BLaER1 (cell line): ENCODE measurements around the gene HECTD4.
"Not testable (repeated sequence)": the region's sequence is repeated elsewhere in the genome, so short reads cannot be mapped to it uniquely, and the experiment has no call there.

ENCODE experiments used
- H3K27ac ChIP-seq: shearing (Covaris generic); formaldehyde crosslinking; 2 replicates; pipeline ENCODE4 v1.8.1; 2022
- H3K27me3 ChIP-seq: shearing (Covaris generic); formaldehyde crosslinking; 2 replicates; pipeline ENCODE4 v1.8.1; 2022
- H3K36me3 ChIP-seq: shearing (Covaris generic); formaldehyde crosslinking; 2 replicates; pipeline ENCODE4 v1.8.1; 2022
- H3K4me1 ChIP-seq: shearing (Covaris generic); formaldehyde crosslinking; 2 replicates; pipeline ENCODE4 v1.8.1; 2022
- H3K4me2 ChIP-seq: shearing (Covaris generic); formaldehyde crosslinking; 2 replicates; pipeline ENCODE4 v1.8.1; 2022
- H3K4me3 ChIP-seq: shearing (Covaris generic); formaldehyde crosslinking; 2 replicates; pipeline ENCODE4 v1.8.1; 2022
- H3K9ac ChIP-seq: shearing (Covaris generic); formaldehyde crosslinking; 2 replicates; pipeline ENCODE4 v1.8.1; 2022
- H3K9me3 ChIP-seq: shearing (Covaris generic); formaldehyde crosslinking; 2 replicates; pipeline ENCODE4 v1.8.1; 2022
- H4K20me1 ChIP-seq: shearing (Covaris generic); formaldehyde crosslinking; 2 replicates; pipeline ENCODE4 v1.8.1; 2022
- Cebpa-rat ChIP-seq: shearing (Covaris generic); IDR thresholded peaks from 2 replicates; pipeline ENCODE4 v1.8.1; 2022

HECTD4 gene

GRCh38 chr12:112406519-112407488 is 24.6 kb upstream of the HECTD4 start:
- no peaks in the 10 kb centered on the region for H3K9me3 ChIP-seq
- H3K4me1 ChIP-seq: peaks cover 22% of the 10 kb centered on the region
- TF ChIP-seq Cebpa-rat: no peak
- no peak overlapping the region for H3K27ac ChIP-seq
- peak overlapping the region; percentile 80; the same call in 1 of the 2 replicates for H3K4me3 ChIP-seq
- H3K9ac ChIP-seq: peak overlapping the region; percentile 97; the same call in 1 of the 2 replicates
- H3K27me3 ChIP-seq: no peaks in the 10 kb centered on the region
- H4K20me1 ChIP-seq: peaks cover 52% of the 10 kb centered on the region
- H3K36me3 ChIP-seq: peaks cover 51% of the 10 kb centered on the region
- peak overlapping the region; percentile 73 for H3K4me2 ChIP-seq

GRCh38 chr12:112401903-112402498 is 19.8 kb upstream of the HECTD4 start:
- no peak overlapping the region for H3K4me3 ChIP-seq
- H3K9me3 ChIP-seq: no peaks in the 10 kb centered on the region
- no peak for TF ChIP-seq Cebpa-rat
- H3K4me2 ChIP-seq: no peak overlapping the region
- peaks cover 37% of the 10 kb centered on the region for H3K36me3 ChIP-seq
- H3K27me3 ChIP-seq: no peaks in the 10 kb centered on the region
- H3K27ac ChIP-seq: no peak overlapping the region
- peaks cover 37% of the 10 kb centered on the region for H4K20me1 ChIP-seq
- H3K9ac ChIP-seq: no peak overlapping the region
- H3K4me1 ChIP-seq: peaks cover 7% of the 10 kb centered on the region

- TF ChIP-seq Cebpa-rat: no peak
- Histone ChIP-seq H3K27me3 (no peaks in the 10 kb centered on the region), H3K4me2 (no peak overlapping the region), H3K9me3 (peaks cover 5% of the 10 kb centered on the region), H4K20me1 (peaks cover 28% of the 10 kb centered on the region), H3K9ac (no peak overlapping the region), H3K4me1 (no peaks in the 10 kb centered on the region), H3K4me3 (no peak overlapping the region), H3K36me3 (peaks cover 27% of the 10 kb centered on the region), H3K27ac (no peak overlapping the region)
These were observed 18.8 kb upstream of the HECTD4 start for GRCh38 chr12:112401054-112401453.

GRCh38 chr12:112393328-112393727 is 11.1 kb upstream of the HECTD4 start:
- no peak overlapping the region for H3K4me2 ChIP-seq
- H3K27ac ChIP-seq: no peak overlapping the region
- H3K36me3 ChIP-seq: no peaks in the 10 kb centered on the region
- no peak for TF ChIP-seq Cebpa-rat
- no peaks in the 10 kb centered on the region for H3K4me1 ChIP-seq
- H4K20me1 ChIP-seq: no peaks in the 10 kb centered on the region
- peaks cover 22% of the 10 kb centered on the region for H3K9me3 ChIP-seq
- H3K4me3 ChIP-seq: no peak overlapping the region
- H3K9ac ChIP-seq: no peak overlapping the region
- no peaks in the 10 kb centered on the region for H3K27me3 ChIP-seq

GRCh38 chr12:112389922-112390654 is 7.9 kb upstream of the HECTD4 start:
- not testable (repeated sequence) for H3K4me3 ChIP-seq, H3K27ac ChIP-seq, H4K20me1 ChIP-seq, H3K4me2 ChIP-seq, H3K27me3 ChIP-seq, H3K36me3 ChIP-seq, H3K9ac ChIP-seq, H3K9me3 ChIP-seq
- peaks cover 17% of the 10 kb centered on the region for H3K4me1 ChIP-seq

GRCh38 chr12:112389228-112389627 is 7.0 kb upstream of the HECTD4 start:
- Histone ChIP-seq H3K4me3 (no peak overlapping the region), H3K9me3 (no peaks in the 10 kb centered on the region; the same call in 1 of the 2 replicates), H3K4me1 (peaks cover 17% of the 10 kb centered on the region), H3K27ac (no peak overlapping the region), H3K4me2 (no peak overlapping the region), H3K36me3 (no peaks in the 10 kb centered on the region), H3K27me3 (no peaks in the 10 kb centered on the region), H4K20me1 (no peaks in the 10 kb centered on the region), H3K9ac (no peak overlapping the region)
- no peak for TF ChIP-seq Cebpa-rat

- no peaks in the 10 kb centered on the region for H3K36me3 ChIP-seq
- peaks cover 22% of the 10 kb centered on the region for H3K4me1 ChIP-seq
- H3K9ac ChIP-seq: peak overlapping the region; percentile 28; the same call in 1 of the 2 replicates
- H3K4me2 ChIP-seq: peak overlapping the region; percentile 41
- no peak overlapping the region for H3K4me3 ChIP-seq
- no peaks in the 10 kb centered on the region for H4K20me1 ChIP-seq
- H3K27ac ChIP-seq: peak overlapping the region; percentile 19; the same call in 1 of the 2 replicates
- H3K9me3 ChIP-seq: no peaks in the 10 kb centered on the region
- TF ChIP-seq Cebpa-rat: no peak
- H3K27me3 ChIP-seq: no peaks in the 10 kb centered on the region
These were observed 4.5 kb upstream of the HECTD4 start for GRCh38 chr12:112386726-112387125.

- peaks cover 39% of the 10 kb centered on the region for H3K4me1 ChIP-seq
- peak overlapping the region; percentile 93; the same call in 1 of the 2 replicates for H3K27ac ChIP-seq
- peak overlapping the region; percentile 93 for H3K9ac ChIP-seq
- H3K4me2 ChIP-seq: peak overlapping the region; percentile 80
- peak overlapping the region; percentile 99 for H3K4me3 ChIP-seq
- H3K27me3 ChIP-seq: no peaks in the 10 kb centered on the region
- H4K20me1 ChIP-seq: peaks cover 34% of the 10 kb centered on the region
- no peaks in the 10 kb centered on the region for H3K9me3 ChIP-seq
- TF ChIP-seq Cebpa-rat: no peak
- H3K36me3 ChIP-seq: no peaks in the 10 kb centered on the region
These were observed 635 bp upstream of the HECTD4 start for GRCh38 chr12:112382866-112383265.

GRCh38 chr12:112381406-112381882 is 787 bp downstream of the HECTD4 start:
- H3K9me3 ChIP-seq: peaks cover 4% of the 10 kb centered on the region; the same call in 1 of the 2 replicates
- H3K27me3 ChIP-seq: no peaks in the 10 kb centered on the region
- peaks cover 26% of the 10 kb centered on the region for H3K4me1 ChIP-seq
- 0 out of 2 replicates have a peak, but pooled peaks cover 6% of the 10 kb centered on the region for H3K36me3 ChIP-seq
- H3K9ac ChIP-seq: peak overlapping the region; percentile 93
- peaks cover 49% of the 10 kb centered on the region for H4K20me1 ChIP-seq
- no peak for TF ChIP-seq Cebpa-rat
- peak overlapping the region; percentile 99 for H3K4me3 ChIP-seq
- peak overlapping the region; percentile 93 for H3K4me2 ChIP-seq
- H3K27ac ChIP-seq: peak overlapping the region; percentile 93
